Right kidney (tissue), 1 donor: ENCODE measurements around the gene MSL1.

Source experiments
- DNase-seq: peaks from one replicate; pipeline ENCODE4 v3.0.0-alpha.2; 2016

MSL1 gene

DNA sequence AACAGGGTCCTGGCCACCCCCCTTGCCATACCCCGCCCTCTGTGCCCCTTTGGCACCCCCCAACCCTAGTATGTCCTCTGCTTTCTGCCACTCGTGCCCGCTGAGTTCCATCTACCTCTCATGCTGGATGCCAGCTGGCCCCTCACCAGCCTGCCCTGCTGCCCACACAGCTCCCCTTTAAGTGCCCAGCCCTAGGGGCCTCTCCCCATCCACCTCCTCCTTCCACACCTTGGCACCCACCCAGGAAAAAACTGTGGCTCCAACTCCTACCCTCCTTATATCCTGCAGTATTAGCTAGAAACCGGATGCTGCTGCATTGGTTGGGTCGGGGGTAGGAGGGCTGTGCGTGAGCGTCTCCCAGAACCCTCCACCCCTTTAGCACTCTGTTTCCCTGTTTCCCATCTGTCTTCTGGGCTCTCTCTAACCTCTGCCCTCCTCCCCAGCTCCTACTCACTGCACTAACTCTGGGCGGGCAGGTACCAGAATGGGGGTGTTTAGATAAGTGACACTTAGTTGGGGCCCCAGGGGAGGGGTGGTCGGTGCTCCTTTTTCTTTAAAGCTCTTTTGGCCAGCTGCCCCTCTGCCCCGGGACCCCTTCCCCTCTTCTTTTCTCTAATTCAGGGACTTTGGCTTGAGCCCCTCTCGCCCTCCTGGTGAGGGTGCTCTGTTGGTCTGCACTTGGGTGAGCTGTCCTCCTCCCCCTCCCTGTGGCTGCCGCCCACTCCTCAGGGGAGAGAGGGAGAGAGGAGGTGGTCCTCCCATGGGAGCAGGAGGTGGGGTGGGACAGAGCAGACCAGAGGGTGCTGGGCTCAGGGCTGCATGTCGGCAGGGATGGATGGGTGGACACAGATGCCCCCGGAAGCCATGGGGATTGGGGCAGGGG, 31.3 kb upstream of the MSL1 start:
- DNase-seq, result no peak

DNA sequence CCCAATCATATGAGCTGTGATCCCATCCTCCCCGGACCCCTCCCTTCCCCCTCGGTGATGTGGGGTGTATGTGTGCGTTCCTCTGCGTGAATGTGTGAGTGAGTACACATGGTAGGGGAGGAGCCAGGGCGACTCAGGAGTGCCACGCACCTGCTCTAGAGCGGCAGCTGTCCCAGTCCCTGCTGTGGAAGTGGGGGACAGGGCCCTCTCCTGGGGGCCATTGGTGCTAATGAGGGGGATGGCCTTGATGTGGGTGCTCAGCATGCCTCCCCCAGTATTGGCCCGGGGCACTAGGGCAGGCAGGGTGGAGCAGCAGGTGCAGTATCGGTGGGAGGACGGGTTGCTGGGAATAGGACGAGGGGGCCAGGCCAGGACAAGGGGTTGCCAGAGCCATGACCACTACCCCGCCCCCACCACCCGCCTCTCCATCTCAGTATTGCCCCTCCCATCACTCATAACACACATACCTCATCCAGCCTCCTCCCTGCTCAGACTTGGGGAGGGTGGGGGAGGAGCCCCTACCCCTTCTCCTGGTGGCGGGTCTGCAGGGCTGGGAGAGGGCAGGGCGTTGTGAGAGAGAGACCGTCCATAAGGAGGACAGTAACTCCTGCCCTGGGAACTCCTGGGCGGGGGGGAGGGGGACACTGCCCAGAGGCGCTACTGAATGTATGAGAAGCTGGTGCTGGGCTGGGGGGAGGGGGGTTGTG, 29.9 kb upstream of the MSL1 start:
- no peak for DNase-seq

DNA sequence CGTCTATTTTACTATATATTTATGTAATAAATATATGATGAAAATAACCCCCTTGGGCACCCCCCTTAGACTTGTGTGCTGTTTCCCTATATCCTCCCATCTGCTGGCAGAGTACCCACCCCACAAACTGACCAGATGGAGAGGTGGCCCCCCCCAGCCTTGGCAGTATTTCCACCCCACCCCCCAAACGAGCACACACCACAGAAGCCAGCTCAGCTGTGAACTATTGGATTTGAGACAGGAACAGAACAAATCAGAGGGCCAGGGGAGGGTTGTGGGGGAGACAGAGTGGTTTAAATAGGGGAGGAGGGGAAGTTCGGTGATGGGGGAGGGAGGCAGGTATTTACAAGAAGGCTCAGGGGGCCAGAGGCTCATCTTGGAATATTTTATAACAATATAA, 29.2 kb upstream of the MSL1 start:
- no peak for DNase-seq

DNA sequence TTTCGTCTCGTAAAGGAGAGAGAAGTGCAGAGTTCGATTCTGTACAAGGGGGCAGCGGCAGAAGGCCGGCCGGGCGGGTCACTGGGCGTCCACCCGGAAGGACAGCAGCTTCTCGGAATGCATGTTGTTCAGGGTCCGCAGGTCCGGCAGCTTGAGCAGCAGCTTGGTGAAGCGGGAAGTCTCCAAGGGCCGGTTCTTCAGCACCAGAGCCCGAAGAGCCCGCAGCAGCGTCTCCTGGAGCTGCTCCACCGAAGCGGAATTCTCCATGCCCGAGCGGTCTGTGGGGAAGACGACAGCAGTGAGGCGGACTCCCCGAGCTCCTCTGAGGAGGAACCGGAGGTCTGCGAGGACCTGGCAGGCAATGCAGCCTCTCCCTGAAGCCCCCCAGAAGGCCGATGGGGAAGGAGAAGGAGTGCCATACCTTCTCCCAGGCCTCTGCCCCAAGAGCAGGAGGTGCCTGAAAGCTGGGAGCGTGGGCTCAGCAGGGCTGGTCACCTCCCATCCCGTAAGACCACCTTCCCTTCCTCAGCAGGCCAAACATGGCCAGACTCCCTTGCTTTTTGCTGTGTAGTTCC, 28.7 kb upstream of the MSL1 start:
- DNase-seq, result peak; percentile 38

DNA sequence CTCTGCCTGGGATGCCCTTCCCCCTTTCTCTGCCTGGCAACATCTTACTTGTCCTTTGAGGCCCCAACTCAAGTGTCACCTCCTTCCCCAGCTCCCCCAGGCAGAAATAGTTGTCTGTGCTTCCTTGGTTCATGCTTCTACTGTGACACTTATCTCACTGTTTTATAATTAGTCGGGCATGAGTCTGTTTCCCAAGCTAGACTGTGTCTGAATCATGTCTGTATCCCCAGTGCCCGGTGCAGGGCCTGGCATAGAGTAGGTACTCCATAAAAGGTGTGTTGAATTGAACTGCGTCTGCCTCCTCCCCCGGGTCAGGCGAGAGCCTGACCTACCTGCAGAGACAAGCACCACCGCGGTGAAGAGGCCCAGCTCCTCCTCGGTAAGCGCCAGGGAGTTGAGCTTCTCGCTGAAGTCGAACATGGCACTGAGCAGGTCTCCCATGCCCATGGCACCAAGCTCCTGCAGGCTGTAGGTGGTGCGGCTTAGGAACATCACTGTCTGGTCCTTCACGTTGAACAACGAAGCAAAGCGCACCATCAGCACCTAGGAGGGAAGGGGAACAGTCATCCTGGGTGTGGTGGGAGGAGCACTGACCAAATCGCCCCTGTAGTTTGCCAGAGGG, 28.1 kb upstream of the MSL1 start:
- no peak for DNase-seq

DNA sequence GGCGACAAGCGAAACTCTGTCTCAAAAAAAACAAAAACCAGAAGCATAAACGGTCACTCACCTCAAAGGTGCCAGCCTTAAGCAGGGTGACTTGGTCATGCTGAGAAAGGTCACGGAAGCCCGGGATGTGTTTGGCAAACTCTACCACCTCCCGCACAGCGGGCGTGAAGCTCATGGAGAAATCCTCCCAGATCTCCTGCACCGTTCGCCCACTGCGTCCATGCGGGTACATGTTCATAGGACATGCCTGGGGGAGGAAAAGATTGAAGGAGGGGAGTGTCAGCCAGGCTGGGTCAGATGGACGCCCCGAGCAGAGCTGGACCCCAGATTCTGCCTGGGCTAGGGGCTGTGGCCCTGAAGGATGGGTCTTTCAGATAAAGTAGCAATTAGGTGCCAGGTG, 26.9 kb upstream of the MSL1 start:
- no peak for DNase-seq

DNA sequence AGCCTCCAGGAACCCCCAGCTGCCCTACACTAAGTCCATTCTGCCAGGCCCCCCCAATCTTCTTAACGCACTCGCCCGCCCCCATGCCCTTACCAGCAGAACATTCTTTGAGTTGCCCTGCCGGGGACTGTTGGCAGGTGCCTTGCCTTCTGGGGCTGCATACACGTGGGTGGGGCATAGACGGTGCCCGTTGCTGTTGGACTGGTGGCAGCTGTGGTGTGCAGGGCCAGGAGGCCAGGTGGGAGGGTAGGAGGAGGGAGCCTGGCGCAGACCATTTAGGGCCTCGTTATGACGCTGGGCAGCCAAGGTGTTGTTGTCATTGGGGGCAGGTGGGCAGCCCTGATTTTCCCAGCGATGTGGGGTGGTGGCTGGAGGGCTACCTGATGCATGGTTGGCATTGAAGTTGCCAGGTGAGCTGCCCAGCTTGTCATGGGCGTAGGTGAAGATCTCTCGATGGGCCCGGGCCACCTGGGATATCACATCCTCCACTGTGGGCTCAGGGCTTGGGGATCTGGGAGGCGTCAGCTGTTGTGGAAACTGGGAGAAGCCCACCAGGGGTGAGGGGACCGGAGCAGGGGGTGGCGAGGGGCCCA, 26.3 kb upstream of the MSL1 start:
- no peak for DNase-seq

DNA sequence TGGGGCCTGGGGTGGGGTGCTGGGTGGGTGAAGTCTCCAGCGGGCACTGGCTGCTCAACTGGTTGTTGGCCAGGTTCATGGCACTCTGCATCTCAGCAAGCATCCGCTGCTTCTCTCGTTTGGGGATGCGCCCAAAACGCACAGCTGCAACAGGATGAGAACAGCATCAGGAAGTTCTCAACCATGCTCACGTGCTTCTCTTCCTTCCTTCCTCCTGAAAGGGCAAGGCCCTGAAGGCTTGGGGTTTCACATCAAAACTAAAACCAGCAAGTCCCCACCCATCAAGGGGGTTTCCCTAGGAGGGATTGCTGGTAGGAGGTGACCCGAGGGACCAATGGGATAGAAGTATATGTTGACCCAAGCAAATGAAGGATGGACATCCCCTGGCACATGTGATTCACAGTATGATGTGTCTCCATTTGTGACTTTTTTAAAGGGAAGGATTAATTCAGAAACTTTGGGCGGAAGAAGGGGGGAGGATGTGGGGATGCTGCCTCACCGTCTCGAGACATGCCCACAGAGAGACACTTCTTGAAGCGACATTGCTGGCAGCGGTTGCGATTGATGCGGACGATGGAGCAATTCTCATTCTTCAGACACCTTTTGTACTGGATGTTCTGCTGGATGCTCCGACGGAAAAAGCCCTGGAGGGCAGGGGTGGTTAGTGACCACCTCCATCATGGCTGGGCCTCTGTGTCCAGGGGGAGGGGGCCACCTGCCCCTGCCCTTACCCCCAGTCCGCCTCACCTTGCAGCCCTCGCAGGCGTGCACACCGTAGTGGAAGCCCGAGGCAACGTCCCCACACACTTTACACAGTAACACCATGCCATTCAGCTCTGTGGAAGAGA, 25.6 kb upstream of the MSL1 start:
- DNase-seq, result no peak

DNA sequence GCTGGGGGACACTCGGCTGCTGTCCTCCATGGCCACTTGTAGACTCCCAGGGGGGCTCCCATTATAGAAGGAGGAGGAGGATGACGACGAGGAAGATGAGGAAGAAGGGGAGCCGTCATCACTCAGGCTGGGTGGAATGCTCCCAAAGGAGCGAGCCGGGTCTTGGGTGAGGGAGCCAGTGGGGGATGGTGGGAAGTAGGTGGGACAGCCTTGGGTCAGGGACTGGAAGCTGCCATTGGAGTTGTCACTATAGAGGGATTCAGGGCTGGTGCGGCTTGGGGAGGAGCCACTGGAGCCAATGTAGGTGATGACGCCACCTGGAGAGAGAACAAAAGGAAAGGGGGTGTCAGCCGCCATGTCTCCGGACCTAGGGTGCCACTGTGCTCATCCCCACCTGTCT, 24.7 kb upstream of the MSL1 start:
- DNase-seq, result no peak

DNA sequence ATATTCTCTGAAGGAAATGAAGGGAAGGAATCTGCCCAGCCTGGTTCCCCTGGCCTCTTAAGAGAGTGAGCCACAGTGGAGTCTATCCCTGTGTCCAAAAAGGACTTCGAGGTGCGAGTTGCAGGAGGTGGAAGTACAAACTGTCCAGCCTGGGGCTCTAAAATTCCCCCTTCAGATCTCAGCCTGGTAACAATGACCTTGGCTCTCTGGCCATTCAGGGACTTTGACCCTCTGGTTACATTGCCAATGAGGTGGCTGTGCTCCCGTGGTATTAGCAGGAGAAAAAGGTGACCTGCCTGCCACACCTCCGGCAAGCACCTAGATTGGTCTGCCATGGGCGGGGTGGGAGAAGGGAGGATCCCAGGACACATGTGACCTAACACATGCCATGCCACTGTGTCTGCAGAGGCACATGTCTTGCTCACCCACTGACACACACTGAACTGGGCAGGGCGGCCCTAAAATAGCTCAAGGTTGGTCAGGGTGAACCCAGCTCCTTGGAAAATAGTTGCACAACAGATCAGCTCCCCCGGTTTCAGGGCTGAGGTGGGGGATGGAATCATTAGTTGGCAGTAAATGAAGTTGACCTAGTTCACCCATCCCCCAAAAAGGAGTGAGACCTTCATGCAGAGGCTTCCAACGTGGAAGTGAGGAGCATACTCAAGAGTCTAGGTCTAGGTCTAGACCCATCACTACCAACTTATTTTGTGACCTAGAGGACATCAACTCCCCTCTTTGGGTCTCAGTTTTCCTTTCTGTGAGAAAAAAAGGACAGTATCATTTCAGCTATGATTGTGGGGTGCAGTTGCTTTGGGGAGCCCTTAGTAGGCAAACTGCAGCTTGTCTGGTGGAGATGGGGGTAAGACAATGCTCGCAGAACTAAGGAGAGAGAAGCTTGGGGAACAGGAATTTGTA, 23.6 kb upstream of the MSL1 start:
- no peak for DNase-seq

DNA sequence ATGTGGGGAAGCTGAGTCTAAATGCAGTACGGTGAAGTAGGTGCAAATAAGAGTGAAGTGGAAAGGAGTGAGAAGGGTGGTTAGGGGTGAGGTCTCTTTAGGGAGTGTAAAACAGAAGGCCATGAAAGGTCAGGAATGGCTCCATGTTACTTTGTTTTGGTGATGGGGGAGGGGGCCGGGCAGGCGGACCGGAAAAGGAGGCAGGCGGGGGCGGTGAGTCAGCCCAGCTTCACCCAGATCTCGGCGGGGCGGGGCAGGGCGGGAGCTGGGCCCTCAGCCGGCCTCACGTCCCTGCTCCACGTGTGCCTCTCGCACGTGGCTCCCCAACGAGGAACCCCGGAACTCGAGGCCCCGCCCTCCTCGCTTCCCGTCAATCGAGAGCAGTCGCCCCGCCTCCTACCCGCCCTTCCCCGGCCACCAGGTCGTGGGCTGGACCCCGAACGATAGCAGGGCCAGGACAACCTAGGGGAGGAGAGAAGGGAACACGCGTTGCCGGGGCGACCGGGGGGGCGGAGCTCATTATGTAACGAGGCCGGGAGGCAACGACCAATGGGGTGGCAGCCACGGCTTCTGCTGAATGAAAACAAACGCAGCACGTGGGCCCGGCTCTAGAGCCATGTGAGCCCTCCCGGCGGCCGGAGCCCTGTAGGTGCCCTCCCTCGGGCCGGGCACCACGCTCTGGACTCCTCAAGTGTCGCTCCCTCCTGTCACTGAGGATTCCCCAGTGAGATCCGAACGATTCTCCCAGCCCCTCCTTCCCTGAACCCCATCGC, 22.7 kb upstream of the MSL1 start:
- DNase-seq, result peak; percentile 81

DNA sequence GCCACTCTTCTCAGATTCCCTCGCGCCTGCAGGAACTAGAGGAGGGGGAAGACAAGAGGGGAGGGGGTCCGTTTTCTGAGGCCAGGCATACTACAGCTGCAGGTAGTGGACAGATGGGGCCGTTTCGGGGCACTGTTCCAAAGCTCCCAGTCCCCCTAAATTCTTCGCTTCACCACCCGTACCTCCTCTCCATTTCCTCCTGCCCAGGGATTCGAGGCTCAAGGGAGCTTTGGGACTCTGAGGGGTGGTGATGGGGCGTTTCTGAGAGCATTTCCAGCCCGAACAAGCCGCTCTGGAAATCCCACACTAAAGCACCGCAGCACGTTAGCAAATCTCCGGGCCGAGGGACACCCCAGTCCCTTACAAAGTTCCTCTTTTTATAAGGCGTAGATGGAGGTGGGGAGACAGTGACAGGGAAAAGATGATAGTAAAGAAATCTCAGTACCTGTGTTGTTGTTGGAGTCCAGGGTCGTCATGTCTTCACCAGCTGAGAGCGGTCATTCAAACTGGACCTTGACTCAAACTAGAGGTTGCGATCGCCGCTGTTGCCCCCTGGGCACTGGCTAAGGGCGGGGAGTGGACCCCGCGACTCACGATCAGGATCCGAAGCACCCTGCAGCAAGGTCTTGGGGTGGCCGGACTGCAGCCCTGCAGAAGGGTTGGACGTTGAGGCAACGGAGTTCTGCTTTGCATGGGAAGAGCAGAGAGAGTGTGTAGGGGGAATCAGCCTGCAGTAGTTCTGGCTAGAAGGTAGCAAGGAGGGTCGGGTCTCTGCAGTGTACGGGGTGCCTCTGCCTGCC, 22.0 kb upstream of the MSL1 start:
- DNase-seq, result no peak

DNA sequence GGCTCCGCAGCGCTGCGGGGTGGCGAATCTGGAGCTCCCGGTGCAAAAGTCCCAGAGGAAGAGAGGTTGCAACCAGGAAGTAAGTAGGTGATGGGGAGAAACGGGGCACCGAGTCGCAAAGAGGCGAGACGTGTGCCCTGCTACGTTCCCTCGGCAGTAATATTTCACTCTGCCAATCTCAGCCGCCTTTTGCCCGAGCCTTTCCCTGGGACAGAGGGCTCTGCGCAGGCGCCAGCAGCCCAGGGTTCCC, 21.4 kb upstream of the MSL1 start, which contains the start of gene NR1D1:
Gene NR1D1, minus strand, starts transcription at position 171 of the 250 bp plus-strand sequence. CDS start 495 bp downstream, outside the sequence.
- DNase-seq, result no peak

DNA sequence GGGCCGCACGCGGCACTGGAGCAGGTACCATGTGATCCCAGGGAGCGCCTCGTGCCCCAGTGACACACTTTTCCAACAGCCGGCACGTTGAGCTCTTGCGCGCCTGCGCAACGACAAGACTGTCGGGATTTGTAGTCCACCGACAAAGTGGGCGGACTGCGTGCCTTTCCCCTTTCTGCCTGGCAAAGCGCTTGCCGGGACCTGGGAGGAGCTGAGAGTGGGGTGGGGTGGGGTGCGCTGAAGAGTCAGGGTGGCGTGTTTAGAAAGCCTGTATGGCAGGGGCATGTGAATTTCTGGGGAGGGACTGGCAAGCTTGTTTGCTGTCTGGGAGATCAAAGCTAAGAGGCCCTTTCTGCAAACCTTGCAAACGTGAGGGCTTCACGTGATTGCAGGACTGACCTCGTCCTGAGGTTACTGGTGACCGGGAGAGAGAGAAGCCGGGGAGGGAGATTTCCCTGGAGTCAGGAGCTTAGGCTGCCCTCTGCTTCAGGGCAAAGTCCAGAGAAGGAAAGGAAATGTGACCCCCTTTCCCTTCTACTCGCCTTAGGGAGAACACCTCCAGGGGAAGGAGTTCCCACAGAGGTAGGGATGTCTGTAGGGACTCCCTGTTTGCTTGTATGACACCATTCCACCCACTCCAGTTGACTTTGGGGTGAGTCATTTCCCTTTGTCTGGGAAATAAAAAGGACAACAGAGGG, 21.0 kb upstream of the MSL1 start:
- DNase-seq, result peak; percentile 84

DNA sequence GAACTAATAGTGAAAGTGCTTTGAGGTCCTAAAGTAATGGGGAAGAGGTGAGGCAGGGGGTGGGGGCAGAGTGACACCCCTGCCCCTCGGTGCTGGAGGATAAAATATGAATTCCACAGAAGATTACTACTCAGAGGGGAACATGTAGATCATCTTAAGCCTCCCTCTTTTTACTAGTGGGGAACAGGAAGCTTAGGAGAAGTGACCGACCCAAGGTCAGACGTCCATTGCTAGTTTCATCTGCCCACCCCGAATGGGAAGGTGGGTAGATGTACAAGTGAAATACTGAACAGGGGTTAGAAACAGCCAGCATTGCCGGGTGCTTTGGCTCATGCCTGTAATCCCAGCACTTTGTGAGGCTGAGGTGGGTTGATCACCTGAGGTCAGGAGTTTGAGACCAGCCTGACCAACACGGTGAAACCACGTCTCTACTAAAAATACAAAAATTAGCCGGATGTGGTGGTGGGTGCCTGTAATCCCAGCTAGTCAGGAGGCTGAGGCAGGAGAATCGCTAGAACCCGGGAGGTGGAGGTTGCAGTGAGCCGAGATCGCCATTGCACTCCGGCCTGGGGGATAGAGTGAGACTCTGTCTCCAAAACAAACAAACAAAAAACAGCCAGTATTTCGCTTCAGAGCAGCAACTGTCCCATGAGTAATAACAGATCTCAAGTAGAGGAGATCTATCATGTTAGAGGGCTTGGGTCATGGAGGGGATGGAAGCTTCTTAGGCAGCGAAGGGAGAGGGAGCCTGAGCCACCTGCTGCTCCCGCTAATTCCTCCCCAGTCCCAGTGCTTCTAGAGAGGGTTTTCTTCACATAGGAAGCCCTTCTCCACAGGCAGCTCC, 20.2 kb upstream of the MSL1 start:
- DNase-seq, result no peak

DNA sequence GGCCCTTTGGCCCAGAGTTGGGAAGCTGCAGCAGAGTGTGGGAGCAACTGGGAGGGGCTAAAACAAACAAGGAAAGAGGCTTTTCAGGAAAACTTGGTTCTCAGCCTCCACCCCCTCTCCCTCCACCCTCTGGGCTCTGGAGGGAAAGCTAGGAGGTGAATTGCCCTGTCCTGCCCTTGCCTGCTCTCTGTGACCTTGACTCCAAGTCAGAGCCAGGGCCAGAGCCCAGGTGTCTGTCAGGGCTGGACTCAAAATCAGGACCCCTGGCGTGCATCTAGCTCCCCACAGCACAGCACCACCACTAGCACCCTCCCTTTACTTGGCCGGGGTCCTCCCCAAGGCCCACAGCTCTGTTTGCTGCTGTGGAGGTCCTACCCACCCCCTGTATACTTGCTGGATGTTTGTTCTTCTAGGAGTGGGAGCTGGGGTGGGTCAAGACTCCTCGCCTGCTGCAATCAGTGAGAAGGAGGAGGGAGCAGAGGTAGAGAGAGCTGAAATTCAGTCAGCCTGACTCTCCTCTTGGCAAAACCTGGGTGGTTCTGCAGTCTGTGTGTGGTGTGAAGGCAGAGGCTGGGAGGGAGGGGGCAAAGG, 18.6 kb upstream of the MSL1 start:
- DNase-seq, result no peak

DNA sequence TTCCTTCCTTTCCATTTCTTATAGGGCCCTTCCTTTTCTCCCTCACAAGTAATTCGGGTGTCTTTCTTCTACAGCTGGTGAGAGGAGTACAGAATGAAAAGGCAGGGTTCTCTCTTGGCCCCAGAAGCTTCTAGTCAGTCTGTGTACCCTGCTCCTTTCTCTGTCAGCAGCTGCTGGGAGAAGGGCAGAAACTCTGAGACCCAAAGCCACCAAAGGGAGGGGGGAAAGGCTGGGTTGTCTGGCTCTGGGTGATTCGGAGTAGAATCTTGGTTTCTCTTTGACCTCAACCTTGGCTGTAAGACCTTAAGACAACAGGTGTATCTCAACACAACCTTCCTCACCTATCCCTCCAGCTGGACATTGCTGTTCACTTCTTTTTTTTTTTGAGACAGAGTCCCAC, 18.1 kb upstream of the MSL1 start:
- DNase-seq, result no peak
